WERI-Rb-1 (cell line): ENCODE measurements around the gene DMD.
A peak's percentile ranks its signal among the peaks of the same experiment; 100 is the strongest.

Source experiments
- DNase-seq: peaks from one replicate; pipeline ENCODE4 v3.0.0-alpha.2; 2020
- H3K27ac ChIP-seq: fragments of 250-450 bp; sonication (Bioruptor Pico); 2 replicates; pipeline ENCODE4 v1.5.1; 2020; ENCODE audit warnings: mild to moderate bottlenecking, moderate library complexity
- H3K27me3 ChIP-seq: fragments of 250-450 bp; sonication (Bioruptor Pico); 2 replicates; pipeline ENCODE4 v1.5.1; 2021; ENCODE audit warnings: mild to moderate bottlenecking, low read depth, moderate library complexity; ENCODE audit not compliant: insufficient read depth, severe bottlenecking
- H3K36me3 ChIP-seq: fragments of 250-450 bp; sonication (Bioruptor Pico); 2 replicates; pipeline ENCODE4 v1.5.1; 2020; ENCODE audit warnings: mild to moderate bottlenecking, moderate library complexity
- H3K4me3 ChIP-seq: 2 replicates; pipeline ENCODE4 v1.5.1; 2011; ENCODE audit warnings: low read depth, mild to moderate bottlenecking, control low read depth, low read length
- H3K9me3 ChIP-seq: fragments of 250-450 bp; sonication (Bioruptor Pico); 2 replicates; pipeline ENCODE4 v1.5.1; 2021; ENCODE audit warnings: mild to moderate bottlenecking, moderate library complexity; ENCODE audit not compliant: severe bottlenecking
- TF ChIP-seq, protein P1 (sequence below): IDR thresholded peaks from 2 replicates; pipeline ENCODE4 v1.5.1; 2011; ENCODE audit warnings: low read depth, mild to moderate bottlenecking, control low read depth, inconsistent platforms, low read length

DMD gene

DNA sequence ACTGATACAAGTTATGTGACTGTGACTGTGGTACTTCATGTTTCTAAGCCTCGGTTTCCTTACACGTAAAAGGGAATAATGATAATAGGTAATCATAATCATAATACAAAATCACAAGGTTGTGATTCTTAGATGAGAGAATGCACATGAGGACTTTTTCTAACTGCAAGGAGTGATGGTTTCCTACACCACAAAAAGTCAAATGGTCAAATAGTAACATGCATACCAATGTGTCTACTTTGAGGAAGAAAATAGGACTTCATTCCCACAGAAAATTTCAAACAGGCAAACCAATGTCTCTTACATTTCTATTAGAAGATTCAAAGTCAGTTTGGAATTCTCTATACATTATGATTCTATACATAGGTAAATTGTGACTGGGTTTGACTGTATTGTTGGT is 1770.8 kb downstream of the DMD start:
- TF ChIP-seq, protein P1, sequence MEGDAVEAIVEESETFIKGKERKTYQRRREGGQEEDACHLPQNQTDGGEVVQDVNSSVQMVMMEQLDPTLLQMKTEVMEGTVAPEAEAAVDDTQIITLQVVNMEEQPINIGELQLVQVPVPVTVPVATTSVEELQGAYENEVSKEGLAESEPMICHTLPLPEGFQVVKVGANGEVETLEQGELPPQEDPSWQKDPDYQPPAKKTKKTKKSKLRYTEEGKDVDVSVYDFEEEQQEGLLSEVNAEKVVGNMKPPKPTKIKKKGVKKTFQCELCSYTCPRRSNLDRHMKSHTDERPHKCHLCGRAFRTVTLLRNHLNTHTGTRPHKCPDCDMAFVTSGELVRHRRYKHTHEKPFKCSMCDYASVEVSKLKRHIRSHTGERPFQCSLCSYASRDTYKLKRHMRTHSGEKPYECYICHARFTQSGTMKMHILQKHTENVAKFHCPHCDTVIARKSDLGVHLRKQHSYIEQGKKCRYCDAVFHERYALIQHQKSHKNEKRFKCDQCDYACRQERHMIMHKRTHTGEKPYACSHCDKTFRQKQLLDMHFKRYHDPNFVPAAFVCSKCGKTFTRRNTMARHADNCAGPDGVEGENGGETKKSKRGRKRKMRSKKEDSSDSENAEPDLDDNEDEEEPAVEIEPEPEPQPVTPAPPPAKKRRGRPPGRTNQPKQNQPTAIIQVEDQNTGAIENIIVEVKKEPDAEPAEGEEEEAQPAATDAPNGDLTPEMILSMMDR: no peak
- Histone ChIP-seq H3K4me3 (no peak overlapping the region), H3K27me3 (no peaks in the 10 kb centered on the region), H3K9me3 (no peaks in the 10 kb centered on the region), H3K27ac (no peak overlapping the region), H3K36me3 (no peaks in the 10 kb centered on the region)
- DNase-seq: no peak

- Histone ChIP-seq H3K36me3 (no peaks in the 10 kb centered on the region), H3K9me3 (no peaks in the 10 kb centered on the region), H3K27me3 (no peaks in the 10 kb centered on the region), H3K27ac (no peak overlapping the region), H3K4me3 (no peak overlapping the region)
- DNase-seq: no peak
- TF ChIP-seq, protein P1: no peak
These were observed 1774.9 kb downstream of the DMD start for GRCh38 chrX:31436424-31436823.

- Histone ChIP-seq H3K27ac (no peak overlapping the region), H3K4me3 (no peak overlapping the region), H3K27me3 (no peaks in the 10 kb centered on the region), H3K9me3 (no peaks in the 10 kb centered on the region), H3K36me3 (no peaks in the 10 kb centered on the region)
- TF ChIP-seq, protein P1: no peak
- no peak for DNase-seq
These were observed 1775.8 kb downstream of the DMD start for GRCh38 chrX:31435592-31435991.

DNA sequence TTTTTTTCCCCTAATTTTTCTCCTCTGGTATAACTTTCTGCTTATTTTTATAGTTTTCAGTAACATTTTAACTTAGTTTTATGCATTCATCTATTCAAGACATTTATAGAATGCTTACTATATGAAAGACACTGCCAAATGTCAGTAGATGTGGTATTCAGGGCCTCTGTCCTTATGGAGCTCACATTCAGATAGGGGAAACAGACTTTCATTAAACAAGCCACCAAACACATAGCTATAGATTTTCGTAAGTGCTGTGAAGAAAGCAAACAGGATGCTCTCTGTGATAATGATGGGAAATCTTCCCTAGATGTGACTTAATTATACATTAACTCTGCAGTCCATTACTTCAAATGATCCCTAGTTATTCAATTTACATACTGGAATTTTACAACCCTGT is 1777.5 kb downstream of the DMD start:
- no peak overlapping the region for H3K27ac ChIP-seq

GRCh38 chrX:31429915-31430314 is 1781.4 kb downstream of the DMD start:
- no peak overlapping the region for H3K4me3 ChIP-seq
- no peak for DNase-seq
- TF ChIP-seq, protein P1: no peak
- no peaks in the 10 kb centered on the region for H3K36me3 ChIP-seq
- H3K9me3 ChIP-seq: no peaks in the 10 kb centered on the region
- no peaks in the 10 kb centered on the region for H3K27me3 ChIP-seq
- H3K27ac ChIP-seq: no peak overlapping the region

More for the DNA sequence above, 1777.5 kb downstream of the DMD start:
- H3K27me3 ChIP-seq: no peaks in the 10 kb centered on the region
- H3K36me3 ChIP-seq: no peaks in the 10 kb centered on the region
- H3K9me3 ChIP-seq: no peaks in the 10 kb centered on the region
- DNase-seq: no peak
- no peak overlapping the region for H3K4me3 ChIP-seq
- TF ChIP-seq, protein P1: no peak

DNA sequence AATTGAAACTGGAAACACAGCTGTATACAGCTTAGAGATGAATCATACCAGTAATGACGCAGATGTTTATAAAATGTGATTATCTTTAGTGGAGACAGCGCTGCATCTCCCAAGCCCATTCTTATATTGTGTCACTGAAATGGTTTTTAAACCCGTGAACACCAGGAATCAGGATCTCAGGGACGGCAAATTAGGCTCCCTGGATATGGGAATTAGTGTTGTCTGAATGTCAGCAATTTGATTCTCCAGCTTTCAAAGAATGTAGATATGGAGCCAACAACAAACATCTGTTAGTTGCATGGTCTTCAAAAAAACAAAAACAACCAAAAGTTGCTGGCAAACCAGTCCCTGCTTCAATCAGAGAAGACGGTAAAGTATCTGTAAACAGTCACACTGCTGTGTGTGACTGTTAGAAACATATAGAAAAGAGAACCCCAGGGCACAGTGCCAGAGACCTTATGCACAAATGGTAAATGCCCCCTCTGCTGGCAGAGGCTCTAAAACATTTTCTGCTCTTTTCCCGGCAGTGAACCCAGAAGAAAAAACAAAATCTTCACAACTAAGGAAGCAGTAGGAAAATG is 1787.7 kb downstream of the DMD start:
- TF ChIP-seq, protein P1: peak; percentile 31; the same call in 1 of the 2 replicates
- H3K27me3 ChIP-seq: peaks cover 5% of the 10 kb centered on the region
- H3K27ac ChIP-seq: no peak overlapping the region
- no peaks in the 10 kb centered on the region for H3K9me3 ChIP-seq
- H3K4me3 ChIP-seq: no peak overlapping the region
- no peaks in the 10 kb centered on the region for H3K36me3 ChIP-seq
- DNase-seq: peak; percentile 25
